Mucosa of gallbladder (tissue), 1 donor: ENCODE results near the gene FOXO6. TPM values are rescaled to one million over a fixed set of nuclear protein-coding genes. Genes with fewer than 3 reads are reported as not detected.

Experiments
- DNase-seq: peaks from one replicate; pipeline ENCODE4 v3.0.0-alpha.2; 2020; ENCODE audit warnings: low spot score
- total RNA-seq: library from RNA; stranded (reverse); gene quantifications from one replicate; pipeline ENCODE4 v1.2.1, GENCODE V29; 2021
- donor health status: DM: no; HTN: no; CAD: no.

Gene FOXO6
- total RNA-seq, 1 donor from 2014 or later: 10.0 TPM

DNA sequence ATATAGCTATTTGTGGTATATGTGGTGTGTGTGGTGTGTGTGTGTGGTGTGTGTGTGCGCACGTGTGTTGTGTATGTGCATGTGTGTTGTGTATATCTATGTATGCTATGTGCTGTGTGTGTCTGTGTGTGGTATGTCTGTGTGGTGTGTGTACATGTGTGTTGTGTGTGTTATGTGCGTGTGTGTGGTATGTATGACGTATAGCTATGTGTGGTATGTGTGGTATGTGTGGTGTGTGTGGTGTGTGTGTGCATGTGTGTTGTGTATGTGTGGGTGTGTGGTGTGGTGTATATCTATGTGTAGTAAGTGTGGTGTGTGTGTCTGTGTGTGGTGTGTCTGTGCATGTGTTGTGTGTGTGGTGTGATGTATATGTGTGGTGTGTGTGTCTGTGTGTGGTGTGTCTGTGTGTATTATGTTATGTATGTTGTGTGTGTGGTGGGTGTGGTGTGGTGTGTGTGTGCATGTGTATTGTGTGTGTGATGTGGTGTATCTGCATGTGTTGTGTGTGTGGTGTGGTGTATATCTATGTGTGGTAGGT is 63.4 kb downstream of the FOXO6 start:
- no peak for DNase-seq

DNA sequence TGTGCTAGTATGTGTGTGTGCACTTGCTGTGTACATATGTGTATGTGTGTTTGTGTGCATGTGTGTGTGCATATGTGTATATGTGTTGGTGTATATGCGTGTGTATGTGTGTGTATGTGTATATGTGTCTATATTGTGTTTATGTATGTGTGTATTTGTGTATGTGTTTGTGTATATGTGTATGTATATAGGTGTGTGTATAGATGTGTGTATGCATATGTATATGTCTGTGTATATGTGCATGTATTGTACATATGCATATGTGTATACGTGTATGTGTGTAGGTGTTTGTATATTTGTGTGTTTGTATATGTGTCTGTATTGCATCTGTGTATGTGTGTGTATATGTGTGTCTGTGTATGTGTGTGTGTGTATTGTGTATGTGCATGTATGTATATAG is 64.1 kb downstream of the FOXO6 start:
- no peak for DNase-seq

DNA sequence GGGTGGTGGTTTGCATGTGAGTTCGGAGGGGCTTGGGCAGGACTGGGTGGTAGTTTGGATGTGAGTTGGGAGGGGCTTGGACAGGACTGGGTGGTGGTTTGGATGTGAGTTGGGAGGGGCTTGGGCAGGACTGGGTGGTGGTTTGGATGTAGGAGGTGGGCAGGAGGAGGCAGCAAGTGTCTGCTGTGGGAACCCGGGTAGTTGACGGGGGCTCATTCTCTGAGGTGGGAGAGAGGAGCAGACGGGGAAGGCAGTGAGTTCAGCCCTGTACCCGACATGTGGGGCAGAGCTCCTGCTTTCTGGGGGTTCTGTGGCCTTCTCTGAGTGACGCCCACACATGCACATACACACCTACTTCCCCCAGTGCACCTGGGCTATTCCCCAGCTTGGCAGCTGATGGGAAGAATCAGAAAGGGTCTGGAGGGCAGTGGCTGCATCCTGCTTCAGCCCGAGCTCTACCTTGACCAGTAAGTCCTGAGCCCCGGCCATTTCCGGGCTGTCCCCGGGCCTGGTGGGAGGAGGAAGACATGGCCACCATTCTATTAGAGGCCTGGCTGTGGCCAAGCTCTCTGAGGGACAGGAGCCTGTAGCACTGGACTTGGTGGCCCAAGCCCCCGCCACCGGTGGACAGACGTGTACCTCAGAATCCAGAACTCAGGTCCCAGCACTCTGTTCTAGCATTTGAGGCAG is 65.1 kb downstream of the FOXO6 start:
- no peak for DNase-seq

DNA sequence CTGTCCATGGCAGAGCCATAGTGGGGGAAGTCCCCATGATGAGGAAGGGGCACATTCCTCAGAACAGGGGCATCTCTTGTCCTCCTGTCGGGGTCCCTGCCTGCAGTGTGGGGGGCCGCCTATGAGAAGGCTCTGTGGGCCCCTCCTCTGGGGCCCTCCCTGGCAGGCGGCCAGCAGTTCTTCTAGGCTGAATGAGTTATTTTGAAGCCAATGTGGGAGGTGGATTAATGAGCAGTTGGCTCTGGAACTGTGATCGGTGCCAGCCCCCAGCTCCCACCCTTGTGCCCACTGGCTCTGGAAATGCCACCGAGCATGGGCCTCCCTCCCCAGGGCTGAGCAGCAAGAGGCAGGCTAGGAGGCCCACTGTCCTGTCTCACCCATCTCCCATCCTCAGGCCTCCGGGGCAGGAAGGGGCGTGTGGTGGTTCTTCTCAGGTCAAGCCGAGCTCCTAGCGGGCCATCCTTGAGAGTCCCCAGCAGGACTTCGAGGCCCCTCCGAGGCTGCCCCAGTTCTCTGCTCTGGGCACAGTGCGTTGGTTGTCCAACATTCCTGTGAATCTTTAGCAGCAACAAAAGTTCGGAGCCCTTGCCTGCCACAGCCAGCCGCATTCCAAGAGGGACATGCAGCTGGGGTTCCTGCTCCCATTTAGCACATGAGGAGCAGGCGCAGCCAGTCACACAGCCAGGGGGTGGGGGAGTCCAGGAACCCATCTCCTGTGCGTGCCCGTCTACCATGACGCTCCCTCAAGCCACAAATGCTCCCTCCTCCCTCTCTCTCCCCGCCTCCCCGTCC is 66.1 kb downstream of the FOXO6 start:
- no peak for DNase-seq

DNA sequence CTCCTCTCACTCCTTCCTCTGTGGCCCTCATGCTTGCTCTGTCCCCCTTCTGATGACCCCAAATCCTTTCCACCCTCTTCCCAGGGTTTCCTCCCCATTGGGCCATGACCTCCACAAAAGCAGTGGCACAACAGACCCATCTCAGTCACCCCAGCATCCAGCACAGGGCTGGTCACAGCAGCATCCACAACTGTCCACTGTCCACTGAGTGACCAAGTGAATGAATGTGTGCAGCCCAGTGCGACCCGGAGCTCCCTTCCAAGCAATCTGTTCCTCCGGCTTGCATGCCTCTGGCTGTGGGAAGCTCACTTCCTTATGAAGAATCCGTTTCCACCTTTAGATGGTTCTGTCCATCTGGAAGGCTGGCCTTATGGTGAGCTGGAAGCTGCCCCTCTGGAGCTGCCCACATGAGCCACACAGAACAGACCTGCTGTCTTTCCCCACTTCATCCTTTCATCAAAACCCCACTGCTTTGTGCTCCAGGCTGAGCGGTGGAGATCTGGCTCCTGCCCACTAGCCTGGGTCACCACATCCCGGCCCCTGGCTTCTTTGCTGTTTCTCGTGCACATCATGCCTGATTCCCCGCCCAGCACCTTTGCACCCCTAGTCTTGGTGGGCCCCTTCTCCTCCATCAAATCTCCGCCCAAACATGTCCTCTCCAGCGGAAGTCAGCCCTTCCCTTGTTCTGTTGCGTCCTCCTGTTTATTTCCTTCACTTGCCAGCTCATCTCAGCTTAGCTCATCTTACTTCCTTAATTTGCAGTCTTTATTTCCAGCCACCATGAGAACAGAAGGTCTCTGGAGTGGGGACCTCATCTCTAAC is 66.9 kb downstream of the FOXO6 start:
- DNase-seq: no peak

DNA sequence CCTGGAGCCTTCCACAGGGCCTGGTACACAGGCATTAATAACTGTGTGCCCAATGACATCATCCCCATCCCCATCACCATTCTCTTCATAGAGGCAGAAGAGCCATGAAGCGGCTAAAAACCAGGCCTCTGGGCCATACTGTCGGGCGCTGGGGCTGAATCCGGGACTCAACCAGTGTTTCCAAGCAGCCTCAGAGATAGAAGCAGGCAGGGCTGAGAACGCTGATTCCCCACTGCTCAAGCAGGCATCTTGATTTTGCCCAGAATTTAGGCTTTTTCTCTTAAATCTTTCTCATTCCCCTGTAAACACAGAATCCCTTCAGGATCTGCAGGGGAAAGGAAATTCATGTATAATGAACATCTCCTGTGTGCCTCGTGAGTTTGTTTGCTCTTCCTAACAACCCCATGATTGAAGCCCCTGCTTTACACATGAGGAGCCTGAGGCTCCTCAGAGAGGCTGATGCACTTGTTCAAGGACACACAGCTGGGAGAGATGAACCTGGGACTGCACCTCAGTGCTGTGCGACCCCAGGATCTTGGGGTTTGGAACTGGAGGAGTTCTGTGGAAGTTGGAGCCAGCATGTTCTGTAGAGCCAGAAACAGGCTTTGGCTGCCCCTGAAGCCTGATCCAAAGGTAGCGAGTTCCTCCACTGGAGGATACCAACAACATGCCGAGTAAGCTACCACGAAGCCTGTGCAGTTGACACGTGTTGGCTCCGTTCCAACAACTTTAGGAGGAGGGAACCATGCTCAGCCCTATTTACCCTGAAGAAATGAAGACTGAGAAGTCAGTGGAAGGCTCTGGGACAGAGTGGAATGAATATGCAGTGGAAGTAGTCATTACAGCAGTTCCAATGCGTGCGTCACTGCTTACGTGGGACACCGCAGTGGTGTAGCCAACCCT is 67.8 kb downstream of the FOXO6 start:
- DNase-seq: no peak

DNA sequence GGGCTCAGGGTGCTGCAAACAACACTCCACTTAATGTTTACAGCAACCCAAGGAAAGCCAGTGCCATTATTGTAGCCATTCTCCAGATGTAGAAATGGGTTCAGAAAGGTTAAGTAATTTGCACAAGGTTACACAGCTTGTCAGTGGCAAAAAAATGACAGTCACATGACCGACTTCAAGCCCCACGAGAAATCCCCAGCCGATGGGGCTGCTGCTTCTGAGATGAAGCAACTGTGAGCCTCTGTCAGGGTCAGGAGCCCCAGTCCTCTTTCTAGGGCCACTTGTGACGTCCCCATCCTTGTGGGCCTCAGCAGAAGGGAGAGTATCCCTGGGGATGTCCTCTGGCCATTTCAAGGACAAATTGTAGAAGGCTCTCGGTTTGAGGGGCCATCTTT is 68.4 kb downstream of the FOXO6 start:
- DNase-seq: no peak

DNA sequence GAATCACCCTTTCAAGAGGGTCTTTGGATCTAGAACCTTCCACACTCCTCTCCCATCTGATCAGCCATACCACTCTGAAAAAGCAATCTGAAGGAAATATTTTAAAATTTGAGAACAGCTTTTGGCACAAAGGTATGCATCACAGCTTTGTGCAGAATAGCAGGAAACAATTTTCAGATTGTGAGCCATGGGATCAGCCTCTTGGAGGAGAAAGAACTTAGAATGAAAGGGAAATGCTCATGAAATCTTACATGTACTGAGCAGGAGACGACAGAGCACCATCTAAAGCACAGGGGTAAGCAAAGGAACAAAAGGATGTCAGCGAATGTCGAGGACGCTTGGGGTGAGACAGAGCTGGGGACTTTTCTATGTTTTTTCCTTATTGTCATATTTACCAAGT is 68.8 kb downstream of the FOXO6 start:
- DNase-seq: no peak

DNA sequence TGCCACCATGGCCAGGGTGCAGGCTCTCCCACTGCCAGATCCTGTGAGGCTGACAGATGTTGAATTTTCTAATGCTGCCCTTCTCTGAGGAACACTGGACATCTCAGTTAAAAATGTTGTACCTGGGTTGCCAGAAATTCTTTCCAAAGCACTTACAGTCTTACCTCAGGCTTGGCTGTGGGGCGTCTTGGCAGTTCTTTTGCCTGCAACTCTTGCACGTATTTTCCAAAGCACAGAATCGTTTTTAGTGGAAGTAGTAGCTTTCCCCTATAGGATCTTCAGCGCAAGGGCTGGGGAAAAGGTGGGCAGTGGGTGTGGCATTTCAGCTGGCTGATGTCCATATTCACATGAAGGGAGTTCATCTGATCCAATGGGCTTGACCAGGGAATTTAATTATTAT is 69.3 kb downstream of the FOXO6 start:
- no peak for DNase-seq

DNA sequence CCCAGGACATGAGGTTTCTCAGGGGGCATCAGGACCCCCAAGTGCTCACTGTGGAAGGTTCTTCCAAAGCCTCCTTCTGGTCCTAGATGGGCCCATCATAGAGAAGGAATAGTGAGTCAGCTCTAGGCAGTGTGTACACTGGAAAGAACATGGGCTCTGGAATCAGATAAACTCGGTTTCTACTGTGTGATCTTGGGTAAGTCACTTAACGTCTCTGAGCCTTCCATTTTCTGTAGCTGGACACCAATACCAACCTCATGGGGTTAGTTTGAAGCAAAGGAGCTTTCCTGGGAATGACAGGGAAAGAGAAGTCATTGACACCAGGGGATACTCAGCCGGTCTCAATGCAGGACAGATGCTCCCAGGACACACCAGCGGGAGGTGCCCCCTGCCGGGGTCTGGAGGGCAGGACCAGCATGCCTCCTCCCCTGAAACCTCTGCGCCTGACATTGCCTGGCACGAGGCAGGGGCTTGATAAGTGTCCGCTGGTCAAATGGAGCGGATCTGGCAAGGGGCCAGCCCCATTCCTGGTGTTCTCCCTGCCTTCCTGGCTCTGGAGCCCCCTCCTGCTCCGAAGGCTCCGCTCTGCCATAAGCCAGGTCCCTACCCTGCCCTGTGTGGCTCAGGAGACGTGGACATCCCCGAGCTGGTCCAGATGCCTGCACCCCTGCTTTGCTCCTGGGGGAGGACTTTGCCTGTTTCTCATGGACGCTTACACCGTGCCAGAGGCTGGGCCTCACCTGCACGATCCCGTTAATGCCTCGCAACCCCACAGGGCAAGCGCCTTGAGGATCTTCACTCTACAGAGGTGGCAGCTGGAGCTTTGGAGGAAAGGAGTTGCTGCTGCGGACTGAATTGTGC is 70.5 kb downstream of the FOXO6 start:
- DNase-seq: no peak

Other genes with a start within 250 kb of the FOXO6 start
- gene SCMH1, start 119.1 kb upstream of the FOXO6 start, total RNA-seq: 42.4 TPM
- 0.83 TPM for gene EDN2, start 123.2 kb downstream of the FOXO6 start, total RNA-seq